CD14-positive monocyte (primary cell): ENCODE data around the gene ICE1. TPM values are rescaled to one million over a fixed set of nuclear protein-coding genes. Genes with fewer than 3 reads are reported as not detected.

Experiments used
- DNase-seq, 3 donors: peaks; one replicate each; pipeline ENCODE4 v3.0.0-alpha.2; 2011 to 2022
- H2AFZ ChIP-seq: 2 replicates; pipeline ENCODE4 v1.6.0; 2012; ENCODE audit warnings: mild to moderate bottlenecking, low read depth, low read length, inconsistent platforms; ENCODE audit not compliant: insufficient read depth, poor library complexity, severe bottlenecking
- H3K27ac ChIP-seq, 2 donors: 1 replicate in 1 of 2; 2 replicates in 1 of 2; pipeline ENCODE4 v1.5.1; 2012 to 2013; ENCODE audit warnings: low read length in 2 of 2, control low read depth in 1 of 2, inconsistent platforms in 1 of 2, low read depth in 1 of 2, mild to moderate bottlenecking in 1 of 2
- H3K27me3 ChIP-seq, 2 donors: one replicate each; pipeline versions ENCODE4 v1.6.0 to v1.6.1; 2011 to 2013; ENCODE audit warnings: low read length in 2 of 2; ENCODE audit not compliant: control insufficient read depth in 2 of 2, insufficient read depth in 2 of 2
- H3K36me3 ChIP-seq, 2 donors: replicated peaks in 1 of 2; 1 replicate in 1 of 2; 2 replicates in 1 of 2; pipeline versions ENCODE4 v1.5.1 to v1.6.1; 2012 to 2013; ENCODE audit warnings: low read length in 2 of 2, control low read depth in 1 of 2, inconsistent platforms in 1 of 2, mild to moderate bottlenecking in 1 of 2; ENCODE audit not compliant: insufficient read depth in 2 of 2, control insufficient read depth in 1 of 2
- H3K4me1 ChIP-seq, 2 donors: 1 replicate in 1 of 2; 2 replicates in 1 of 2; pipeline versions ENCODE4 v1.5.1 to v1.6.1; 2012 to 2013; ENCODE audit warnings: low read length in 2 of 2, control low read depth in 1 of 2, inconsistent platforms in 1 of 2, mild to moderate bottlenecking in 1 of 2, moderate library complexity in 1 of 2; ENCODE audit not compliant: insufficient read depth in 2 of 2, control insufficient read depth in 1 of 2
- H3K4me2 ChIP-seq: replicated peaks from 2 replicates; pipeline ENCODE3; 2012; ENCODE audit warnings: low read length, moderate library complexity, mild to moderate bottlenecking; ENCODE audit not compliant: poor library complexity, severe bottlenecking; ENCODE audit errors: extremely low read depth
- H3K4me3 ChIP-seq, 3 experiments: fragments of 200-600 bp in 1 of 3; sonication (generic) in 1 of 3; replicated peaks in 1 of 3; 1 replicate in 2 of 3; 2 replicates in 1 of 3; pipeline ENCODE4 v1.5.1; 2011 to 2013; ENCODE audit warnings: low read length in 3 of 3, mild to moderate bottlenecking in 3 of 3, control low read depth in 2 of 3, low read depth in 2 of 3, inconsistent platforms in 1 of 3, moderate library complexity in 1 of 3
- H3K79me2 ChIP-seq: 2 replicates; pipeline ENCODE4 v1.6.0; 2012; ENCODE audit warnings: mild to moderate bottlenecking, control low read depth, inconsistent platforms, low read length, moderate library complexity; ENCODE audit not compliant: insufficient read depth
- H3K9ac ChIP-seq: 2 replicates; pipeline ENCODE4 v1.6.0; 2017; ENCODE audit warnings: low read length, mild to moderate bottlenecking; ENCODE audit not compliant: insufficient read depth, poor library complexity, severe bottlenecking
- H3K9me3 ChIP-seq, 2 donors: replicated peaks in 1 of 2; 1 replicate in 1 of 2; 2 replicates in 1 of 2; pipeline versions ENCODE4 v1.5.1 to v1.6.1; 2012 to 2013; ENCODE audit warnings: low read length in 2 of 2, control low read depth in 1 of 2; ENCODE audit not compliant: control insufficient read depth in 1 of 2, insufficient read depth in 1 of 2
- H4K20me1 ChIP-seq: 2 replicates; pipeline ENCODE4 v1.6.0; 2012; ENCODE audit warnings: mild to moderate bottlenecking, low read length, control low read depth, moderate library complexity; ENCODE audit not compliant: insufficient read depth
- H3K27ac Mint-ChIP-seq, 7 donors: one replicate each; pipeline ENCODE4 v1.8.0; 2020; ENCODE audit warnings: mild to moderate bottlenecking in 7 of 7, mixed read lengths in 7 of 7, moderate library complexity in 6 of 7, inconsistent platforms in 2 of 7
- H3K27me3 Mint-ChIP-seq, 3 donors: one replicate each; pipeline ENCODE4 v1.8.0; 2021 to 2022; ENCODE audit warnings: low read depth in 3 of 3, mild to moderate bottlenecking in 3 of 3, mixed read lengths in 3 of 3, moderate library complexity in 3 of 3, inconsistent platforms in 1 of 3
- H3K36me3 Mint-ChIP-seq, 2 donors: one replicate each; pipeline ENCODE4 v1.8.0; 2020; ENCODE audit warnings: mixed read lengths in 2 of 2, inconsistent platforms in 1 of 2, mild to moderate bottlenecking in 1 of 2
- H3K4me1 Mint-ChIP-seq: one replicate; pipeline ENCODE4 v1.8.0; 2020; ENCODE audit warnings: mild to moderate bottlenecking, mixed read lengths
- H3K4me3 Mint-ChIP-seq, 2 donors: one replicate each; pipeline ENCODE4 v1.8.0; 2020; ENCODE audit warnings: mild to moderate bottlenecking in 2 of 2, mixed read lengths in 2 of 2, moderate library complexity in 1 of 2
- H3K9me3 Mint-ChIP-seq, 7 donors: one replicate each; pipeline ENCODE4 v1.8.0; 2020 to 2022; ENCODE audit warnings: mixed read lengths in 7 of 7, mild to moderate bottlenecking in 6 of 7, moderate library complexity in 6 of 7, inconsistent platforms in 2 of 7
- CTCF ChIP-seq: fragments of 200-600 bp; IDR thresholded peaks from one replicate; pipeline ENCODE4 v1.8.0; 2022; ENCODE audit warnings: antibody characterized with exemption, mild to moderate bottlenecking
- WGBS: methylation state at CpG from one replicate; pipeline ENCODE4 v1.1.5; 2013; ENCODE audit warnings: missing lambda C conversion rate; ENCODE audit not compliant: insufficient coverage; 5-methylcytosine and 5-hydroxymethylcytosine counted together
- intact Hi-C, 2 donors: fragments of 100-400 bp; cut with micrococcal nuclease; formaldehyde crosslinking; loops; one replicate each; pipeline versions ENCODE4 v1.15.0 to v1.15.1; 2023
- polyA plus RNA-seq, 3 donors: library from polyadenylated mRNA; depleted of rRNA in 1 of 3; unstranded in 2 of 3; stranded (reverse) in 1 of 3; fragments of 300-500 nt in 2 of 3; fragments of >200 nt in 1 of 3; fragmentation: Illumina TruSeq in 2 of 3; gene quantifications; 1 replicate in 2 of 3; 2 replicates in 1 of 3; pipeline ENCODE4 v1.2.3, GENCODE V29; 2012 to 2021

The ICE1 gene
- polyA plus RNA-seq, 3 donors = 2.4 to 8.2 (median 6.4) TPM

GRCh38 chr5:5473226-5473625, 50.7 kb downstream of the ICE1 start:
- no peak overlapping the region for H2AFZ ChIP-seq
- H3K27ac ChIP-seq = no peak overlapping the region
- Mint-ChIP-seq H3K27me3 (no peaks in the 10 kb centered on the region), H3K4me3 (no peak overlapping the region), H3K36me3 (peaks cover 54 to 59% of the 10 kb centered on the region in 2 donors), H3K9me3 (peaks cover 0 to 5% (median 1%) of the 10 kb centered on the region in 7 donors), H3K4me1 (no peaks in the 10 kb centered on the region), H3K27ac (no peak overlapping the region)
- no peaks in the 10 kb centered on the region for H3K9me3 ChIP-seq
- no peak overlapping the region for H3K9ac ChIP-seq
- H3K4me3 ChIP-seq = no peak overlapping the region
- no peaks in the 10 kb centered on the region for H3K4me1 ChIP-seq
- no peaks in the 10 kb centered on the region for H4K20me1 ChIP-seq
- no peaks in the 10 kb centered on the region for H3K27me3 ChIP-seq
- no peak for TF ChIP-seq CTCF
- no peak for DNase-seq
- intact Hi-C loops = no loop called here
- no CpG with 5 or more reads among the region's 2 CpGs for WGBS
- peaks cover 49 to 63% of the 10 kb centered on the region in 2 donors for H3K36me3 ChIP-seq
- H3K4me2 ChIP-seq = no peak overlapping the region
- no peaks in the 10 kb centered on the region for H3K79me2 ChIP-seq

GRCh38 chr5:5474961-5475360, 52.5 kb downstream of the ICE1 start:
- 96% methylated on average over 4 of the region's 5 CpGs for WGBS
- H3K36me3 ChIP-seq = peaks cover 41 to 55% of the 10 kb centered on the region in 2 donors
- Mint-ChIP-seq H3K27ac (peak overlapping the region in 1 of 7 donors; percentile 2), H3K36me3 (peaks cover 47 to 48% of the 10 kb centered on the region in 2 donors), H3K9me3 (peaks cover 0 to 5% (median 2%) of the 10 kb centered on the region in 7 donors), H3K27me3 (no peaks in the 10 kb centered on the region), H3K4me1 (no peaks in the 10 kb centered on the region), H3K4me3 (no peak overlapping the region)
- H2AFZ ChIP-seq = no peak overlapping the region
- H4K20me1 ChIP-seq = no peaks in the 10 kb centered on the region
- TF ChIP-seq CTCF = no peak
- H3K4me3 ChIP-seq = no peak overlapping the region
- H3K27me3 ChIP-seq = no peaks in the 10 kb centered on the region
- no peak overlapping the region for H3K27ac ChIP-seq
- intact Hi-C loops = no loop called here
- H3K9me3 ChIP-seq = no peaks in the 10 kb centered on the region
- DNase-seq = no peak
- H3K4me2 ChIP-seq = no peak overlapping the region
- H3K9ac ChIP-seq = no peak overlapping the region
- H3K79me2 ChIP-seq = no peaks in the 10 kb centered on the region
- H3K4me1 ChIP-seq = no peaks in the 10 kb centered on the region
